Endothelial cell (in vitro differentiated cells): ENCODE results near the gene CBFA2T3. TPM values are rescaled to one million over a fixed set of nuclear protein-coding genes. Genes with fewer than 3 reads are reported as not detected.

Experiments
- DNase-seq: peaks from one replicate; pipeline ENCODE4 v3.0.0; 2021; ENCODE audit warnings: low spot score
- H3K27ac Mint-ChIP-seq: one replicate; pipeline ENCODE4 v1.8.0; 2021; ENCODE audit warnings: mixed read lengths, inconsistent platforms; ENCODE audit not compliant: unreplicated experiment
- H3K27me3 Mint-ChIP-seq: one replicate; pipeline ENCODE4 v1.8.0; 2021; ENCODE audit warnings: mild to moderate bottlenecking, moderate library complexity, mixed read lengths, inconsistent platforms; ENCODE audit not compliant: unreplicated experiment
- H3K36me3 Mint-ChIP-seq: one replicate; pipeline ENCODE4 v1.8.0; 2021; ENCODE audit warnings: mild to moderate bottlenecking, low read depth, mixed read lengths, inconsistent platforms; ENCODE audit not compliant: unreplicated experiment
- H3K4me1 Mint-ChIP-seq: one replicate; pipeline ENCODE4 v1.8.0; 2021; ENCODE audit warnings: mild to moderate bottlenecking, mixed read lengths, inconsistent platforms; ENCODE audit not compliant: unreplicated experiment
- H3K4me3 Mint-ChIP-seq: one replicate; pipeline ENCODE4 v1.8.0; 2021; ENCODE audit warnings: mild to moderate bottlenecking, mixed read lengths, inconsistent platforms; ENCODE audit not compliant: unreplicated experiment
- H3K9me3 Mint-ChIP-seq: one replicate; pipeline ENCODE4 v1.8.0; 2021; ENCODE audit warnings: mixed read lengths, inconsistent platforms; ENCODE audit not compliant: unreplicated experiment
- total RNA-seq: library from RNA; stranded (reverse); fragmentation: NEBNext Ultra II Directional; extraction: Animal tissue kit (Norgen Biotek cat#: 25700); gene quantifications from one replicate; pipeline ENCODE4 v1.2.1, GENCODE V29; 2021; ENCODE audit not compliant: unreplicated experiment
- TF ChIP-seq, protein P1 (sequence below): fragments of 200-600 bp; sonication (generic); IDR thresholded peaks from one replicate; pipeline ENCODE4 v1.5.0; 2021; ENCODE audit warnings: antibody characterized with exemption; ENCODE audit not compliant: unreplicated experiment

The CBFA2T3 gene
- total RNA-seq, 1 donor from 2014 or later, result 1.6 TPM

DNA sequence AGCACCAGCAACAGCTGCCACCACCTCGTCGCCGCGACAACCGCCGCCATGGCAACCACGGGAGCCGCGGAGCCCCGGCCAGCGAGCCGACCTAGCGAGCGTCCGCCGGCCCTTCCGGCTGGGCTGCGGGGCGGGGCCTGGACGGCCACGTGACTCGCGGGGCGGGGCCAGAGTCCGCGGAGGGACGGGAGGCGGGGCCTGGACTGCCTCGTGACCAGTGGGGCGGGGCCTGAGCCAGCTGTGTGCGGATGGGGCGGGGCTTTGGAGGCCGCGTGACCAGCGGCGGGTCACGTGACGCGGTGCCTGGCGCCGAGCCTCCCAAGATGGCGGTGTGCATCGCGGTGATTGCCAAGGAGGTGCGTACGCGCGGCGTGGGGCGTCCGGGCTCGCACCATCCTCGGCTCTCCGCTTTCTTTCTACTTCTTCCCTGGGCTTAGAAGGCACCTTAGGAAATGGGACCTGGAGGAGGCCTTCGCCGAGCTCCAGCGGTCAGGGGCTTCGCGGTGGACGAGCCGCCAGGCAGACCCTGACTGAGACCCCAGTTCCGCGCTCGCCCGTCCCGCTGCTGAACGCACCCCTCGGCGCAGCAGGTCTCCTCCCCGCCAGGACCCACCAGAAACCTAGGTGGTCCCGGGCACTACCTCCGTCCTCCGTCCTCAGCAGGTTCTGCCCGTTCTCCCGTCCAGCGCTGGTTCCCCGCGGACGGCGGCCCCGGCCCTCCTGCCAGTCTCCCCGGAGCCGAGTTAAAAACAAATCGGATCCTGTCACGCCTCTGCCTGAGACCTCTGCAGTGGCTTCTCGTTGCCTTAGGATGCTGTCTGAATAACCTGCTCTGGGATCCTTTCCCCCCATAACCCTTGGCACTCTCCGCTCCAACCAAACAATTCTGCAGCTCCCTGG, 119.9 kb downstream of the CBFA2T3 start, which contains the start of the genes GALNS and TRAPPC2L:
Gene GALNS (minus strand): TSS at position 120 of the 900 bp plus-strand sequence. CDS start 70 bp downstream, at position 50.
Gene TRAPPC2L (plus strand): TSS at position 300 of the 900 bp plus-strand sequence. CDS start 24 bp downstream, at position 324.
- Mint-ChIP-seq H3K4me1 (peaks cover 9% of the 10 kb centered on the region), H3K27me3 (peaks cover 10% of the 10 kb centered on the region), H3K4me3 (peak within 1 kb of the TSS; percentile 100), H3K9me3 (no peaks in the 10 kb centered on the region), H3K36me3 (peaks cover 11% of the 10 kb centered on the region), H3K27ac (peak within 1 kb of the TSS; percentile 90)
- TF ChIP-seq, protein P1, sequence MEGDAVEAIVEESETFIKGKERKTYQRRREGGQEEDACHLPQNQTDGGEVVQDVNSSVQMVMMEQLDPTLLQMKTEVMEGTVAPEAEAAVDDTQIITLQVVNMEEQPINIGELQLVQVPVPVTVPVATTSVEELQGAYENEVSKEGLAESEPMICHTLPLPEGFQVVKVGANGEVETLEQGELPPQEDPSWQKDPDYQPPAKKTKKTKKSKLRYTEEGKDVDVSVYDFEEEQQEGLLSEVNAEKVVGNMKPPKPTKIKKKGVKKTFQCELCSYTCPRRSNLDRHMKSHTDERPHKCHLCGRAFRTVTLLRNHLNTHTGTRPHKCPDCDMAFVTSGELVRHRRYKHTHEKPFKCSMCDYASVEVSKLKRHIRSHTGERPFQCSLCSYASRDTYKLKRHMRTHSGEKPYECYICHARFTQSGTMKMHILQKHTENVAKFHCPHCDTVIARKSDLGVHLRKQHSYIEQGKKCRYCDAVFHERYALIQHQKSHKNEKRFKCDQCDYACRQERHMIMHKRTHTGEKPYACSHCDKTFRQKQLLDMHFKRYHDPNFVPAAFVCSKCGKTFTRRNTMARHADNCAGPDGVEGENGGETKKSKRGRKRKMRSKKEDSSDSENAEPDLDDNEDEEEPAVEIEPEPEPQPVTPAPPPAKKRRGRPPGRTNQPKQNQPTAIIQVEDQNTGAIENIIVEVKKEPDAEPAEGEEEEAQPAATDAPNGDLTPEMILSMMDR, result peak; percentile 22
- peak; percentile 100 for DNase-seq

GRCh38 chr16:88856122-88856827, 120.7 kb downstream of the CBFA2T3 start:
- H3K4me3 Mint-ChIP-seq, result peak overlapping the region; percentile 87
- H3K9me3 Mint-ChIP-seq, result no peaks in the 10 kb centered on the region
- H3K27ac Mint-ChIP-seq, result peak overlapping the region; percentile 30
- peaks cover 10% of the 10 kb centered on the region for H3K27me3 Mint-ChIP-seq
- DNase-seq, result peak; percentile 34
- peaks cover 13% of the 10 kb centered on the region for H3K36me3 Mint-ChIP-seq
- TF ChIP-seq, protein P1, result no peak
- H3K4me1 Mint-ChIP-seq, result peaks cover 9% of the 10 kb centered on the region

DNA sequence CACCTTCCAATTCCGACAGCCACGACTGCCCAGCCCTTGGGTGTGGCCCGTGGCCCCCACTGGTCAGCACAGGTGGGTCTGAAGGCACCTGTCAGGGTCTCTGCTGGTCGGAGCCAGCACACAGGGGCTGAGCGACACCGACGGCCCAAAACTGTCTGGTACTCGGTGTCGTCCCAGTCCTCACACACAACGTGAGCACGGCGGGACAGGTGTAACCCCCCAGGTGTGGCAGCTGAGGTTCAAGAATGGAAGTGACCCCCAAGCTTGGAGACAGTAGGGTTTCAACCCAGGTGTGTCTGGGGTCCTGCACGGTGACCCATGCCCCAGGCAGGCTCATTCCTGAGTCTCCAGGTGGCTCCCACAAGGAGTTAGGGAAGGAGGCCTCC, 121.3 kb downstream of the CBFA2T3 start:
- Mint-ChIP-seq H3K27me3 (peaks cover 10% of the 10 kb centered on the region), H3K4me1 (peaks cover 9% of the 10 kb centered on the region), H3K9me3 (no peaks in the 10 kb centered on the region), H3K4me3 (peak overlapping the region; percentile 87), H3K27ac (peak overlapping the region; percentile 30), H3K36me3 (peaks cover 8% of the 10 kb centered on the region)
- no peak for DNase-seq
- TF ChIP-seq, protein P1, result no peak

DNA sequence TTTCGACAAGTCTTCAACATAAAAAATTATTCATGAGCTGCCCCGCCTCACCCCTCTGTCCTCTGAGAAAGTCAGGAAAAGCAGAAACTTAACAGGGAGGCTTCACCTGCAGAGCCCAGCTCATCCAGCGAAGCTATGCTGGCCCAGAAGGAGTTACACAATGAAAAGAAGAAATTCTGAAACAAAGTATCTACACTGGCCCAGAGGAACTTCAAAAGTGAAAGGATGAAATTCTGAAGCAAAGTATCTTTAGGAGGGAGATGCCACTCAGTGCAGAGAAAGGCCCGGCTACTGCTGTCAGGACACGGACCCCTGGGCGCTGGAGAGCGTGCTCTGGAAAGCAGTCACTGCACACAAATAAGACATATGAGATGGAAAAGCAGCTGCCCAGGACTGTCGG, 121.8 kb downstream of the CBFA2T3 start:
- TF ChIP-seq, protein P1, result no peak
- H3K27ac Mint-ChIP-seq, result peak overlapping the region; percentile 25
- peaks cover 8% of the 10 kb centered on the region for H3K36me3 Mint-ChIP-seq
- H3K4me1 Mint-ChIP-seq, result peaks cover 9% of the 10 kb centered on the region
- no peak for DNase-seq
- no peaks in the 10 kb centered on the region for H3K9me3 Mint-ChIP-seq
- H3K4me3 Mint-ChIP-seq, result peak overlapping the region; percentile 76
- H3K27me3 Mint-ChIP-seq, result peaks cover 9% of the 10 kb centered on the region
